GM19395 (cell line): ENCODE results near the gene SIPA1L2.
A peak's percentile ranks its signal among the peaks of the same experiment; 100 is the strongest.

Experiments
- ATAC-seq: cut with Tn5 transposase; IDR thresholded peaks from one replicate; pipeline ENCODE4 v1.9.1; 2021; ENCODE audit warnings: mild to moderate bottlenecking, moderate library complexity; ENCODE audit not compliant: unreplicated experiment

Gene SIPA1L2

DNA sequence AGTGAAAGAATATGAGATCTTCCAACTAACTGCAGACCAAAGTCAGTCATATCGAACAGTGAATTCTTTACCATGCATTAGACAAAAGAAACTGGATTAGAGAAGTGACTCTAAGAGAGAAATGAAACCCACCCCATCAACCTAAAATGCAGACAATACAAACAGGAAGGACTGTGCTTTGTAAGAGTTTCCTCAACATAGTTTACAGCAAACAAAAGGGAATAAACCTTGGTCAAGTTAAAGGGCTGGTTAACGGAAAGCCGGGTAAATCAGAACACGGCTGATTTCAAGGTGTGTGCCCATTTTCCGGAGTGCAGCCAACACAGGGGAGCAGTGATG is 39.2 kb downstream of the SIPA1L2 start:
- ATAC-seq = peak; percentile 87

DNA sequence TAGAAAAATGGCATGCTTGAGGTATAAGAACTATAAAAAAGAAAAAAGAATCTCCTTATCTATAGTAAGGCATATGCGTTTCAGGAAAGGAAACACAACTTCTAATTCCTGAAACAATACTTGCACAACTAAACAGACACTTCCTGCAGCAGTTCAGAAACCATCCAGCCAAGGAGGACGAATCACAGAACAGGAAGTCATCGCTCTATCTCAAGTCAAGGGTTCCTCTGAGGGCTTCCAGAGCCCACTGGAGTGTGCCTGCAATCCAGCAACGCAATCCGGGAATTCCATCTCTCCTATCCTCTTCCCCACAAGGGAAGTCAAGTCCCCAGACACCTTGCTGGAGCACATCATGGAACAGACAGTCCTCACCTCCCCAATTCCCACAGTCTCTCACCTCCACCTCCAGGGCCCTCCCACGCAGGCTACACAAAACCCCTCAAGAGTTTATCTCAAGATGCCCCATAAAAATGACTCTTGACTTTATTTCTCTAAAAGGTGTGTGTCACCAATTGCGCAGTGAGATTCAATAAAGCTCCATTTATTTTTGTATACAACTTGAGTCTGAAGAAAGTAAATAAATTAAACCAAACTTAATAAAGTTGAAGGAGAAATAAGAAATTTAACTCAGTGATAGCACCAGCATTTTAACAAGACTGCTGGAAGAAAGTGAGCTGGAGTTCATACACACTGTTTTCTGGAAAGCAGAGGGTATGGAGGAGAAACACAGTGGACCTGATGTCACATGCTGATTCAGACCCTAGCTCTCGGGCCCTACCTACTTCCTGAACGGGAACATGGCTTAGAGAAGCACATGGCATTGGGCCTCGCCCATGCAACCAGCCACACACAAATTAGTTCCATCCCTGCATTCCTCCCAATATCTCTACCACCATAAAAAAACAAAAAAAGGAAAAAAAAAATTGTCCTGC is 39.9 kb downstream of the SIPA1L2 start:
- peak; percentile 49 for ATAC-seq

DNA sequence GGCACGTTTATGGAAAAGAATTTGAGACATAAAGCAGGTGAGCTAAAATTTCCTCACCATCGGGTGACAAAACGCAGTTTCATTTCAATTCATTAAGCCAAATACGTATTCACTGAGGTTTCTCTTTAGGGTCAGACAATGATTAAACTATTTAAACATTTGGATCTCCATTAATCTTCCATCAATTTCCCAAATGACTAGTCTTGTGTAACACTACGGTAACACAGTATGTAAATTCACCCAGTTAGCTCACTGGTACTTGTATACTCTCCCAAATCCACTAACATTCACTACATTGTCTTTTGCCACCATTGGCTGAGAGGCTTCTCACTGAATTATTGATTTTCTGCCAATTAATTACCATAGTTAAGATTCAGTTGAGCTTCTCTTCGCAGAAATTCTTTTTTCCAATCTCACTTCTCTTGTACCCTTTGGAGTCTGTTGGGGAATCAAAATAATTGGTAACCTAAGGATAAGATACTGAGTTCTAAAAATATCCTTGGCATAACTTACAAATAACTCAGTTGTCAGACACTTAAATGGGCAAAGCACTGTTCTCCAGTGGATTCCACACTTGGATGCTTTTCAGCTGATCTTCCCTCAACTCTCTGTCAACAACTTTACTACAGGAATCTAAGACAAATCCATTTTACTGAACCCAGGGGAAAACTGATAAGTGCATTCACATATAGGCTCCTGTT is 40.7 kb downstream of the SIPA1L2 start:
- ATAC-seq = no peak

DNA sequence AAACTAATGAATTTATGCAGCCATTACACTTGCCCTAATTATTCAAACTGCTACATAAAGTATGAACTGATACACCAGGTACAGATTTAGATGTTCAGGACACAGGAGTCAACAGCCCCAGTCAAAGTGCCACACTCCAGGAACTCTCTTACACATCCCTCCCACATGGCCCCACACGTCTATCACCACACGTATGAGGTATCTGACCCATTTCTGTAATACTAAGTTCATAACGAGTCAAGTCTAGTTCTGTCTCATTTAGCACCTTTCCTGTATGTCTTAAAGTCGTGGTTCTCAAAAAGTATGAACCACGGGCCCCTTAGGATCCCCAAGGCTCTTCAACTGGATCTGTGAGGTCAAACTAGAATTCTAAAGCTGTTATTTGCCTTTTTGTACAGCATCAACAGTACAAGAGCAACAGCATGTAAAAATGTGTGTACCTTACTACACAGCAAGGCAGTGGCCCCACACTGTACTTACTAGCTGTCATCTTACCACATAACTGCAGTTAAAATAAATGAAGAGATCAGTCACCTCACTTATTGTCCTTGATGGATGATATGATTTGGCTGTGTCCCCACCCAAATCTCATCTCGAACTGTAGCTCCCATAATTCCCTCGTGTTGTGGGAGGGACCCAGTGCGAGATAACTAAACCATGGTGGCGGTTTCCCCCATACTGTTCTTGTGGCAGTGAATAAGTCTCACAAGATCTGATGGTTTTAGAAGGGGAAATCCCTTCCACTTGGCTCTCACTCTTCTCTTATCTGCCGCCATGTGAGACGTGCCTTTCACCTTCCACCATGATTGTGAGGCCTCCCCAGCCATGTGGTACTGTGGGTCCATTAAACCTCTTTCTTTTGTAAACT is 42.6 kb downstream of the SIPA1L2 start:
- ATAC-seq = no peak

DNA sequence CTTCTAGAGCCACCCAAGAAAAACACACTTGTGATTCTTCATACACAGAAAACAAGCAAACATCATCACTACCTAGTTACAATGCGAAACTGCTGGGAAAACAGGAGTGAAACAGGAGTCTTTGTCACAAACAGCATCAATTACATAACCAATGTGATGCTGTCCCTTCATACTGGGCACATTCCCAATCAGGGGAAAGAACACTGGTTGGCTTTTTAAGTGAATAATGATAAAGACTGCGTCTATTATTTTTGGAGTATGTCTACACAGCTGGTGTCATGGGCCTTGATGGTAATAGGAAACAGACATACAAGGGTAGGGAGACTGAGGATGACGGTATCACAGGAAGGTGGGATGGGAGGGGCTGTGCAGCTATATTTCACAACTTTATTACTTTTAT is 43.3 kb downstream of the SIPA1L2 start:
- no peak for ATAC-seq

DNA sequence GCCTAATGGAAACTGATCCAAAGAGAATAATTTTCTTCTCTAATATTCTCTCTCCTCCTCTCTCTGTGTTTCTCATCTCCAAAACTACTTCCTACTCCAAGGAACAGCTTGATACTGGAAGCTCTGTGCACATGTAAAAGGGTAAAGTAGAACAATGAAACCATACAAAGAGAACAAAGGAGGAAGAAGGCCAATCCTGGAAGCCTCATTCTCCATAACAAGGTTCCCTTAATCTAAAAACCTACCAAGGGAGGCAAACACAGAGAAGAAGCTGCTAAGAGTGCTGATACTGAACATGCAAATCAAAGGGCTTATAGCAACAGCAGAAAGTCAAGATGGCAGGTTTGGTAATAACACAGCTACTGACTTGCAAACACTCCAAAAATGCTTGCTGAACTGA is 44.4 kb downstream of the SIPA1L2 start:
- ATAC-seq = no peak

DNA sequence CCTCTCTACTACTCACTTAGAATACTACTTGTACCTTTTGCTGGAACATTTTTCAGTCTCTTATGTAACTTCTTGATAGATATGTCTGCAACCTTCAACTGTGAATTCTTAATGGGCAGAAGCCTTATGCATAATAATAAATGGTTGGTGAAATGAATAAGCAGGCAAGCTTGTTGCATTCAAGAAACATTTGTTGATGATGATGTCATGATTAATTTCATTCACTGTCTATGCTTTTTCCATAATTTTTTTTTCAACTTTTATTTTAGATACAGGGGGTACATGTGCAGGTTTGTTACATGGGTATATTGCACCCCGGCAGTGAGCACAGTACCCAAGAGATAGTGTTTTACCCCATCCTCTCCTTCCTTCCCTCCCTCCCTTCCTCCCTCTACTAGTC is 48.0 kb downstream of the SIPA1L2 start:
- ATAC-seq = no peak
